SK-N-SH (cell line): ENCODE data around the gene RUNDC1. TPM values are rescaled to one million over a fixed set of nuclear protein-coding genes. Genes with fewer than 3 reads are reported as not detected.

Source experiments
- CTCF ChIA-PET: fragments of 300-600, 350-600 bp; formaldehyde crosslinking; extraction: SDS; loops from one replicate; lab custom pipeline; 2021; lab: Yijun Ruan, JAX
- POLR2A ChIA-PET: fragments of 350-600 bp; sonication (Branson Sonifier 250); formaldehyde crosslinking; extraction: SDS; loops from one replicate; lab custom pipeline; 2020; ENCODE audit warnings: antibody characterized with exemption, inconsistent platforms; lab: Yijun Ruan, JAX
- DNase-seq: peaks from one replicate; pipeline ENCODE4 v3.0.0; 2012
- H2AFZ ChIP-seq: fragments of 200-600 bp; sonication (generic); 2 replicates; pipeline ENCODE4 v1.8.1; 2016; ENCODE audit warnings: antibody characterized with exemption, mild to moderate bottlenecking, low read depth
- H3F3A ChIP-seq: fragments of 200-600 bp; sonication (generic); replicated peaks from 2 replicates; pipeline ENCODE3; 2016; ENCODE audit warnings: antibody characterized with exemption, mild to moderate bottlenecking; ENCODE audit not compliant: insufficient read depth
- H3K27ac ChIP-seq, 2 experiments: fragments of 200-500 bp in 1 of 2; fragments of 200-600 bp in 1 of 2; sonication (Bioruptor generic) in 1 of 2; sonication (generic), shearing (Covaris generic) in 1 of 2; 2 replicates each; pipeline versions ENCODE4 v1.5.1 to v1.6.1; 2014 to 2016; ENCODE audit warnings: low read depth in 2 of 2, inconsistent platforms in 1 of 2, low read length in 1 of 2, mild to moderate bottlenecking in 1 of 2, mixed read lengths in 1 of 2
- H3K27me3 ChIP-seq: fragments of 200-600 bp; sonication (generic), shearing (Covaris generic); 2 replicates; pipeline ENCODE4 v1.6.1; 2016; ENCODE audit warnings: mixed run types; ENCODE audit not compliant: insufficient read depth
- H3K36me3 ChIP-seq, 2 experiments: fragments of 200-500 bp in 1 of 2; fragments of 200-600 bp in 1 of 2; sonication (Bioruptor generic) in 1 of 2; sonication (generic) in 1 of 2; replicated peaks in 1 of 2; 2 replicates each; pipeline versions ENCODE3 to v1.5.1; 2014 to 2016; ENCODE audit warnings: low read length in 1 of 2, mild to moderate bottlenecking in 1 of 2; ENCODE audit not compliant: insufficient read depth in 2 of 2, control insufficient read depth in 1 of 2
- H3K4me1 ChIP-seq, 2 experiments: fragments of 200-500 bp in 1 of 2; fragments of 200-600 bp in 1 of 2; sonication (Bioruptor generic) in 1 of 2; sonication (generic), shearing (Covaris generic) in 1 of 2; 2 replicates each; pipeline versions ENCODE4 v1.5.1 to v1.6.1; 2014 to 2016; ENCODE audit warnings: low read depth in 1 of 2, low read length in 1 of 2, mixed run types in 1 of 2; ENCODE audit not compliant: insufficient read depth in 2 of 2, control insufficient read depth in 1 of 2
- H3K4me2 ChIP-seq: fragments of 200-600 bp; sonication (generic), shearing (Covaris generic); 2 replicates; pipeline ENCODE4 v1.6.1; 2017; ENCODE audit warnings: mixed run types
- H3K4me3 ChIP-seq, 2 experiments: fragments of 200-500 bp in 1 of 2; fragments of 200-600 bp in 1 of 2; sonication (Bioruptor generic) in 1 of 2; sonication (generic), shearing (Covaris generic) in 1 of 2; 2 replicates each; pipeline versions ENCODE4 v1.5.1 to v1.8.1; 2014 to 2016; ENCODE audit warnings: low read depth in 2 of 2, inconsistent platforms in 1 of 2, low read length in 1 of 2, mild to moderate bottlenecking in 1 of 2, mixed read lengths in 1 of 2, moderate library complexity in 1 of 2
- H3K79me2 ChIP-seq: fragments of 200-600 bp; sonication (generic); 2 replicates; pipeline ENCODE4 v1.8.1; 2017; ENCODE audit warnings: mild to moderate bottlenecking; ENCODE audit not compliant: insufficient read depth
- H3K9ac ChIP-seq: fragments of 200-600 bp; sonication (generic); 2 replicates; pipeline ENCODE4 v1.6.1; 2017; ENCODE audit warnings: mixed run types
- H3K9me2 ChIP-seq: fragments of 200-600 bp; sonication (generic); 2 replicates; pipeline ENCODE4 v1.6.1; 2017; ENCODE audit warnings: mixed run types
- H3K9me3 ChIP-seq: fragments of 200-600 bp; sonication (generic); 2 replicates; pipeline ENCODE4 v1.6.1; 2017; ENCODE audit warnings: mixed run types, mild to moderate bottlenecking, moderate library complexity
- H4K20me1 ChIP-seq: fragments of 200-600 bp; sonication (generic); 2 replicates; pipeline ENCODE4 v1.6.1; 2017; ENCODE audit warnings: mild to moderate bottlenecking, mixed run types; ENCODE audit not compliant: insufficient read depth
- CHD2 ChIP-seq: fragments of 150-350 bp; IDR thresholded peaks from 2 replicates; pipeline ENCODE4 v1.6.1; 2018; ENCODE audit warnings: low read length; ENCODE audit not compliant: partially characterized antibody
- ELF1 ChIP-seq: IDR thresholded peaks from 2 replicates; pipeline ENCODE4 v1.4.0; 2012
- EP300 ChIP-seq, 2 experiments: IDR thresholded peaks; 2 replicates each; pipeline versions ENCODE4 v1.4.0 to v1.6.1; 2012; ENCODE audit warnings: borderline replicate concordance in 1 of 2, low read depth in 1 of 2, low read length in 1 of 2
- FOSL2 ChIP-seq: IDR thresholded peaks from 2 replicates; pipeline ENCODE4 v1.4.0; 2012; ENCODE audit warnings: low read depth, mild to moderate bottlenecking, moderate library complexity, borderline replicate concordance
- GABPA ChIP-seq: IDR thresholded peaks from 2 replicates; pipeline ENCODE4 v1.4.0; 2012; ENCODE audit warnings: low read depth, mild to moderate bottlenecking
- GATA2 ChIP-seq: sonication (generic); formaldehyde crosslinking; IDR thresholded peaks from 2 replicates; pipeline ENCODE4 v1.5.0; 2020; ENCODE audit warnings: mild to moderate bottlenecking, missing genetic modification reagents
- MAX ChIP-seq: IDR thresholded peaks from 2 replicates; pipeline ENCODE4 v1.4.0; 2012; ENCODE audit warnings: low read depth
- MEF2A ChIP-seq: IDR thresholded peaks from 2 replicates; pipeline ENCODE4 v1.4.0; 2012; ENCODE audit warnings: low read depth, borderline replicate concordance
- MXI1 ChIP-seq: IDR thresholded peaks from 2 replicates; pipeline ENCODE4 v1.6.1; 2012; ENCODE audit warnings: mild to moderate bottlenecking, low read depth, low read length, improper control_type of control experiment
- PBX3 ChIP-seq: IDR thresholded peaks from 2 replicates; pipeline ENCODE4; 2012
- POLR2AphosphoS5 ChIP-seq: IDR thresholded peaks from 2 replicates; pipeline ENCODE4 v1.6.1; 2012; ENCODE audit warnings: low read depth, low read length
- REST ChIP-seq: IDR thresholded peaks from 2 replicates; pipeline ENCODE4 v1.6.1; 2012; ENCODE audit warnings: mild to moderate bottlenecking, low read depth, low read length, moderate library complexity
- RFX5 ChIP-seq: IDR thresholded peaks from 2 replicates; pipeline ENCODE4 v1.6.1; 2012; ENCODE audit warnings: mild to moderate bottlenecking, improper control_type of control experiment, low read length
- SMC3 ChIP-seq: IDR thresholded peaks from 2 replicates; pipeline ENCODE4 v1.6.1; 2012; ENCODE audit warnings: low read depth, low read length, improper control_type of control experiment
- TEAD4 ChIP-seq: IDR thresholded peaks from 2 replicates; pipeline ENCODE4 v1.4.0; 2012; ENCODE audit warnings: mild to moderate bottlenecking, borderline replicate concordance; ENCODE audit not compliant: insufficient read depth
- USF1 ChIP-seq: IDR thresholded peaks from 2 replicates; pipeline ENCODE4 v1.4.0; 2012; ENCODE audit warnings: low read depth, borderline replicate concordance
- YY1 ChIP-seq: IDR thresholded peaks from 2 replicates; pipeline ENCODE4 v1.4.0; 2012; ENCODE audit warnings: low read depth, mild to moderate bottlenecking
- WGBS: methylation state at CpG from one replicate; pipeline ENCODE4 v1.1.6; 2017; ENCODE audit warnings: low lambda C conversion rate; 5-methylcytosine and 5-hydroxymethylcytosine counted together
- polyA plus RNA-seq, 3 experiments: library from polyadenylated mRNA; depleted of rRNA; stranded (reverse); fragments of >200 nt; gene quantifications; 2 replicates each; pipeline ENCODE4 v1.2.3, GENCODE V29; 2012
- TF ChIP-seq, protein P1 (sequence below): fragments of 150-350 bp; IDR thresholded peaks from 2 replicates; pipeline ENCODE4 v1.6.1; 2016; ENCODE audit warnings: mild to moderate bottlenecking, low read depth, low read length
- TF ChIP-seq, protein P2 (sequence below): fragments of 200-600 bp; sonication (generic); IDR thresholded peaks from 2 replicates; pipeline ENCODE4 v1.6.1; 2017; ENCODE audit warnings: antibody characterized with exemption, mild to moderate bottlenecking, moderate library complexity

The RUNDC1 gene
- polyA plus RNA-seq, 1 of the 3 experiments (the other 2 are of a cell fraction): 9.0 TPM

GRCh38 chr17:43013296-43013695, 32.9 kb downstream of the RUNDC1 start:
- no peak for DNase-seq
- no peak overlapping the region for H3K4me2 ChIP-seq
- H3K9me2 ChIP-seq: no peaks in the 10 kb centered on the region
- 0 out of 2 replicates have a peak, but pooled peaks cover 1% of the 10 kb centered on the region for H4K20me1 ChIP-seq
- H3K9me3 ChIP-seq: no peaks in the 10 kb centered on the region
- 0 out of 2 replicates have a peak, but pooled peaks cover 5% of the 10 kb centered on the region for H3K79me2 ChIP-seq
- TF ChIP-seq SMC3 (no peak), USF1 (no peak), YY1 (no peak), MXI1 (no peak), REST (no peak), GABPA (no peak), RFX5 (no peak), TEAD4 (no peak), PBX3 (no peak), MEF2A (no peak), ELF1 (no peak), FOSL2 (no peak), EP300 (IDR thresholded peaks at IDR 0.05; ENCODE audit: borderline replicate concordance in 1 of 2, low read depth in 1 of 2, low read length in 1 of 2) (no peak), MAX (no peak), GATA2 (CRISPR knock-in tag) (no peak), CHD2 (no peak), POLR2AphosphoS5 (no peak)
- TF ChIP-seq, protein P1, sequence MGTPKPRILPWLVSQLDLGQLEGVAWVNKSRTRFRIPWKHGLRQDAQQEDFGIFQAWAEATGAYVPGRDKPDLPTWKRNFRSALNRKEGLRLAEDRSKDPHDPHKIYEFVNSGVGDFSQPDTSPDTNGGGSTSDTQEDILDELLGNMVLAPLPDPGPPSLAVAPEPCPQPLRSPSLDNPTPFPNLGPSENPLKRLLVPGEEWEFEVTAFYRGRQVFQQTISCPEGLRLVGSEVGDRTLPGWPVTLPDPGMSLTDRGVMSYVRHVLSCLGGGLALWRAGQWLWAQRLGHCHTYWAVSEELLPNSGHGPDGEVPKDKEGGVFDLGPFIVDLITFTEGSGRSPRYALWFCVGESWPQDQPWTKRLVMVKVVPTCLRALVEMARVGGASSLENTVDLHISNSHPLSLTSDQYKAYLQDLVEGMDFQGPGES: no peak
- TF ChIP-seq, protein P2, sequence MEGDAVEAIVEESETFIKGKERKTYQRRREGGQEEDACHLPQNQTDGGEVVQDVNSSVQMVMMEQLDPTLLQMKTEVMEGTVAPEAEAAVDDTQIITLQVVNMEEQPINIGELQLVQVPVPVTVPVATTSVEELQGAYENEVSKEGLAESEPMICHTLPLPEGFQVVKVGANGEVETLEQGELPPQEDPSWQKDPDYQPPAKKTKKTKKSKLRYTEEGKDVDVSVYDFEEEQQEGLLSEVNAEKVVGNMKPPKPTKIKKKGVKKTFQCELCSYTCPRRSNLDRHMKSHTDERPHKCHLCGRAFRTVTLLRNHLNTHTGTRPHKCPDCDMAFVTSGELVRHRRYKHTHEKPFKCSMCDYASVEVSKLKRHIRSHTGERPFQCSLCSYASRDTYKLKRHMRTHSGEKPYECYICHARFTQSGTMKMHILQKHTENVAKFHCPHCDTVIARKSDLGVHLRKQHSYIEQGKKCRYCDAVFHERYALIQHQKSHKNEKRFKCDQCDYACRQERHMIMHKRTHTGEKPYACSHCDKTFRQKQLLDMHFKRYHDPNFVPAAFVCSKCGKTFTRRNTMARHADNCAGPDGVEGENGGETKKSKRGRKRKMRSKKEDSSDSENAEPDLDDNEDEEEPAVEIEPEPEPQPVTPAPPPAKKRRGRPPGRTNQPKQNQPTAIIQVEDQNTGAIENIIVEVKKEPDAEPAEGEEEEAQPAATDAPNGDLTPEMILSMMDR: no peak
- ChIA-PET CTCF (no interaction called here), POLR2A (interaction anchor here (3.3 kb wide), 1 partner anchor 15 kb away, joined by 17 read pairs; the partner anchor contains the start of gene RPL27)
- 95% methylated on average over 7 of the region's 8 CpGs for WGBS
- H3K4me1 ChIP-seq: peaks cover 0 to 8% of the 10 kb centered on the region in 2 experiments; a peak in 1 of 4 replicates
- no peak overlapping the region for H2AFZ ChIP-seq
- H3K36me3 ChIP-seq: peaks cover 11 to 21% of the 10 kb centered on the region in 2 experiments
- no peaks in the 10 kb centered on the region for H3K27me3 ChIP-seq
- no peak overlapping the region for H3K9ac ChIP-seq
- no peak overlapping the region for H3K4me3 ChIP-seq
- H3F3A ChIP-seq: no peaks in the 10 kb centered on the region
- H3K27ac ChIP-seq: no peak overlapping the region
